ENCODE measurements around the gene CTTN.

The CTTN gene

DNA sequence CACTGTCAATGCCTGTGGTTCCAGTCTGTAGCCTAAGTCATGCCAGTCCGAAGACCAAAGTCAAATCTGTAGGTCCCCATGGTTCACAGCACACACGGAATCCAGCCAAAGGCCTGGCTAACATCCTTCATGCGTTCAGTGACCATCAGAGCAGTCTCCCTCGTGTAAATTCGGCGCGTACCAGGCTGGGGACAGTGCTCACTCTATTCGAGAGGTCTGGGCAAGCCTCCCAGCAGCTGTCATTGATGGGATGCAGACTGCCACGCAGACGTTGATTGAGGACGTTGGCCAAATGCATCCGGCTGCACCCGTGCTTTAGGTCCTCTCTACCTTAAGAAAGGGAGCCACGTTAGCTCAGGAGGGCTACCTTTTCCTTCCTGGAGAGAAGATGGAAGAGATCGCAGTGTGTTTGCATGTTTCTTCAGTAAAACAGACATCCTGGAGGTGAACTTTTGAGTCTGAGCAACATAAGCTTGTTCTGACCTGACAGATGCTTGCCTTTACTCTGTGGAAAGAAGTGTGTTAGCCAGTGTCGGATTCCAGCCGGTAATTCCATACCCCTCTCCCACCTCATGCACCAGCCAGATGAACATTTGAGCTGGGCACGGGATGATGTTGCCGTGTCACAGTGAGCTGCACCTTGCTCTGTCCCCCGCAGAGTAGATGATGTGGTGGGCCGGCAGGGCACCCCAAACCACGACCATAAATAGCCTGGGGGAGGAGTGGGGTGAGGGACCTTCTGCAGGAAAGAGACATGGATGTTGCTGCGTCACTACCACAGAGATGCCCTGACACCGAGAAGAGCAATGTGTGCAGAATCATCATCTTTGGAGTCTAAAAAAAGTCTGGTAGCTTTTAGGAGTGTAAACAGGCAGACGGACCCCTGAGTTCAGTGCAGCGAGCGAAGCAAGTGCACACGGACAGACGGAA lies 12.2 kb downstream of the CTTN start:
- DNase-seq = no peak

DNA sequence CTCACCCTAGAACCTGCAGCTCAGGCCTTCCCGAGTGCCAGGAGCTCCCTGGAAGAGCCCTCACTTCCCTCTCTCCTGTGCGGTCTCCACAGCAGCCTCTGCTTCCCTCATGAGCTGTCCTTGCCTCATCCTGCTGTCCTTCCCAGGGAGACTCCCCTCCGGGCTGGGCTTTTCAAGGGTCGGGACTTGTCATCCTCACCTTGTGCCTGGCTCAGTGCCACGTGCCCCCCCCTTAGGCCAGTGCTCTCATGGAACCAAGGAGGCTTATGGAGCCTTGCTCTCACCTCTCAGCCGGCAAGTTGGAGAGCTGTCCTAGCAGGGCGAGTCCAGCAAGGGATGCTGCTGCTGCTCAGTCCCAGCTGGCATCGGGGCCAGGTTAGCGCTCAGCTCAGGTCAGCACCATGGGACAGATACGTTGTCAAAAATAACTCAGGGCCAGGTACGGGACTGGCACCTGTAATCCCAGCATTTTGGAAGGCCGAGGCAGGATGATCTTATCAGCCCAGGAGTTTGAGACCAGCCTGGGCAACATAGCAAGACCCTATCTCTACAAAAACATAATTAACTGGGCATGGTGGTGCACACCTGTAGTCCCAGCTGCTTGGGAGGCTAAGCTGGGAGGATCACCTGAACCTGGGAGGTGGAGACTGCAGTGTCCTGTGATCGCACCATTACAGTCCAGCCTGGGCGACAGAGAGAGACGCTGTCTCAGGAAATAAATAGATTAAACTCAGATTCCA lies 13.6 kb downstream of the CTTN start:
- DNase-seq = no peak

DNA sequence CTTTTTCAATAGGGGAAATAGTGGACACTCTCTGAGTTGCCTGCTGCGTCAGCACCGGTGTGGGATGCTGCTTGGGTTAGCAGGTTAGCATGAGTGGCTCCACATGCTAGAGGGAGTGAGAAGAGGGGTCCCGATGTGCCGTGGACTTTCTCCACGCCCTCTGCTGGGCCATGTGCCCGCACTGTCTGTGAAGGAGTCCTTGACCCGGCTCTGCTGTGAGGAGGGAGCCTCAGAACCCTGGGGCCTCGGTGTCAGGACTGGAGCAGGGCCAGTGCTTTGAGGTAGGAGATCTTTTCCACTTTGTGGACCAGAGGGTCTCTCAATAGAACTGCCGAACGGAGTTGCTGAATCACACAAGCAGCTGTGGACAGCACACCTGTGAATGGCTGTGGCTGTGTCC lies 14.8 kb downstream of the CTTN start:
- no peak for DNase-seq

DNA sequence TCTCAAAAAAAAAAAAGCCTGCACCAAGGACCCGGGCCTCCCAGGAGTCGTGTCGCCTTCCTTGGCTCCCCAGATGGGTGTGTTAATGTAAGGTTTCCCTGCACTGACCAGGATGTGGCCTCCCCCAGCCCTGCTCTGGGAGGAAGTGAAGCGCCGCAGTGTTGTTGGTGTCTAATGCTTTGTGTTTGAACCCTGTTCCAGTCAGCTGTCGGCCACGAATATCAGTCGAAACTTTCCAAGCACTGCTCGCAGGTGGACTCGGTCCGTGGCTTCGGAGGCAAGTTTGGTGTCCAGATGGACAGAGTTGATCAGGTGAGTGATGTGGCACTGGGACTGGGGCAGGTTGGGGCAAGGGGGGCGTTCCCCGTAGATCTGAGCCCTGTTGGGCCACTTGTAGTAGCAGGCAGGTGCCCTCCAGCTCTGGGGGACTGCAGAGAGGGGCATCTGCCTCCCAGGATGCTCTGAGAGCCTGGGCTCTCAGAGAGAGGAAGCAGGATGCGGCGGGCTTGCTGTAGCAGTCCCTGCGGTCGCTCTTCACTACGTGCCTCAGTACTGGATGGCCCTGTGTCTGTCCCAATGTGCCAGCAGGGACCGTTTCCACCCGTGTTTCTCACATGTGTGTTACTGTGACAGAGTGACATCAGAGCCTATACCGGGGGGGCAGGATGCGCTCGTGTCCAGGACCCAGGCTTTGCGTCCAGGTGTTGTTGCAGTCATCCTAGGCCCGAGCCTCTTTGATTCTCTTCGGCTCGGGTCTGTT lies 16.2 kb downstream of the CTTN start:
- DNase-seq = no peak

DNA sequence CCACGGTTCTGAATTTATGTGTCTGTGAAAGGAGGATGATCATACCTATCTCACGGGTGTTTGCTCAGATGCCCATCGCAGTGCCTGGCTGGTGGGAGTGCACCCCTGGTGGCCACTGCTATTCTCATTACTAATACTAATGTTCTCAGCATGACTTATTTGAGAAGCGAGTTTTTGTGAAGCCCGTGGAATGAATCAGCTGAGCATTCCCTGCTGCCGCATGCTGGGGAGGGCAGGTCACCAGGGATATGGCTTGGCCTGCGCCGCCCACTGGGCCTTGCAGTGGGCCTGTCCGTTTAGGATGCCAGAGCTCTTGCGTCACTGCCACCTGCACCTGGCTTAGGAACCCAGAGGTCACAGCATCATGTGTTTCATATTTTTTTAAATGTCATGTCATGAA lies 16.9 kb downstream of the CTTN start:
- no peak for DNase-seq

DNA sequence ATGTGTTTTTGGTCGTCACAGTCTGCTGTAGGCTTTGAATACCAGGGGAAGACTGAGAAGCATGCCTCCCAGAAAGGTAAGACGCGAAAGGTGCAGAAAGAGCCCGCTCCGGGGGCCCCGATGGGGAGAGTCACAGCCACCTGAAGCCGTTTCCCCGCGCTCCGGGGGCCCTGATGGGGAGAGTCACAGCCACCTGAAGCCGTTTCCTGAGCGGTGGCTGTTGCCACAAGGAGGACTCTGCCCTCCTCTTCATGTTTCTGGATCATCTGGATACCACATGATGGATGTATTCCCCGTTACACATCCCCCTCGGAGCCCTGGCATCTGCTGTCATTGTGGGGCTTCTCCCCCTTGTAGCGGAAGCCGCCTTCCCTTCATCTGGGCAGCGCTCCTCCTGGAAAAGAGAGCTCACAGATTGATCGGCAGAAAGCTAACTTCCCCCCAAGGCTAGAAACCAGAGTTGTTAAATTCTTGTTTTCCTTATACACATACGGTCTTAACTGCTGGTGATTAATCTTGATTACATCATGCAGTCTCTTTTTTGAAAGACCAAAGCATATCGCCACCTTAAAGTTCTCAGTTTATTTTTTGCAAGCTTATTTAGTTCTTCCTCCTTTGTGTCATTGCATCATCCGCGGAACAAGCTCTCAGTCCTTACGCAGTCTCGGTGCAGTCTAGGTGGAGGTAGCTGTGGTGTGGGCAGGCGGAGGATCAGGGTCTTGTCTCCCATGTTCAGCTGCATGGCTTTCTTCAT lies 17.5 kb downstream of the CTTN start:
- no peak for DNase-seq

DNA sequence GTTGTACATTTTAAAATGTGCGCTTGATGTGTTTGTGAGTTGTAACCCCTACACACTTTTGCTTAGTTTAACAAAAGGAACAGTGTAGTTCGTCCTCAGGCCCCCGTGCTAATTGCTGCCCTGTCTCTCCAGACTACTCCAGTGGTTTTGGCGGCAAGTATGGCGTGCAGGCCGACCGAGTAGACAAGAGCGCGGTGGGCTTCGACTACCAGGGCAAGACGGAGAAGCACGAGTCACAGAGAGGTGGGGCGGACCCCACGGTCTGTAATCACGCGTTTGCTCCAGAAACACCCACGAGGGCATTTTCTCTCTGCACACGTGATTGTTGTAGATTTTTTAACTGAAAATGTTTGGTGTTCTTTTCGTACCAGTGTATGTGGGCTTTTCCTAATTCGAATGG lies 18.6 kb downstream of the CTTN start:
- DNase-seq = no peak

DNA sequence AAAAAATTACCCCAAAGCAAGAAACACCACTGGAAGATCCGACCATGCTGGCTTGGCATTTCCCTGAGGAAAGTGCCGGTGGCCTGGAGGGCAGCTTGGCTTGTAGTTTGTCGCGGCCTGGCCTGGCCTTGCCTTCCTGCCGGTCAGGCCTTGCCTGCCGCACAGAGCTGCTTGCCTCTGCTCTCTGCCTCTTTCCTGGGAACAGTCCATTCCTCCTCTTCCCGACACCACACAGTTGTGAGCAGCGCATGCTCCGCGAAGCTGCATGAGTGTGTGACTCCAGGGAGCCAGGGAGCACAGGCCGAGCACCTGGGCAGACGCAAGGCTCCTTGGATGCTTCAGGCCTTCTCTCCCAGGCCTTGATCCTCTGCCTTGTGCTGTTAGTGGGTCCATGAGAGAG lies 19.8 kb downstream of the CTTN start:
- no peak for DNase-seq

DNA sequence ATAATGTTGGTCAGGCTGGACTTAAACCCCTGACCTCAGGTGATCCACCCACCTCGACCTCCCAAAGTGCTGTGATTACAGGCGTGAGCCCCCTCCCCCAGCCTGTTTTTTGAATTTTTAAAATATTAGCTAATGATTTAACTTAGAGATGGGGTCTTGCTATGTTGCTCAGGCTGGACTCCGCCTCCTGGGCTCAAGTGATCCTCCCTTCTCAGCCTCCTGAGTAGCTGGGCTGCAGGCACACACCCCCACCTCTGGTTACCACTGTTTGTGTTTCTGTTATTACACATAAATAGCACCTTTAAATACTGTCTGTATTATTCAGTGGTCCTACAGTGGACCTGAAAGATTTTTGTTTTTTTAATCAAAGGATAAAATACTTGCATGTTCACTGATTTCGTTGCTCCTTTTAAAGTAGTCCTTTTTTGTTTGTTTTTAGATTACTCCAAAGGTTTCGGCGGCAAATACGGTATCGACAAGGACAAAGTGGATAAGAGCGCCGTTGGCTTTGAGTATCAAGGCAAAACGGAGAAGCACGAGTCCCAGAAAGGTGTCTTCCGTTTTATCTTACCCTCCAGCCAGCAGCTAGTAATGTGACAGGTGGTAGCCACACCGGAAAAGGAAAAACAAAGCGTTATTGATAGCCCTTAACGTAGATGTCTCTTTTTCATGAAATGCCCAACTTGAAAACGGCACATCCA lies 21.1 kb downstream of the CTTN start:
- DNase-seq = no peak

DNA sequence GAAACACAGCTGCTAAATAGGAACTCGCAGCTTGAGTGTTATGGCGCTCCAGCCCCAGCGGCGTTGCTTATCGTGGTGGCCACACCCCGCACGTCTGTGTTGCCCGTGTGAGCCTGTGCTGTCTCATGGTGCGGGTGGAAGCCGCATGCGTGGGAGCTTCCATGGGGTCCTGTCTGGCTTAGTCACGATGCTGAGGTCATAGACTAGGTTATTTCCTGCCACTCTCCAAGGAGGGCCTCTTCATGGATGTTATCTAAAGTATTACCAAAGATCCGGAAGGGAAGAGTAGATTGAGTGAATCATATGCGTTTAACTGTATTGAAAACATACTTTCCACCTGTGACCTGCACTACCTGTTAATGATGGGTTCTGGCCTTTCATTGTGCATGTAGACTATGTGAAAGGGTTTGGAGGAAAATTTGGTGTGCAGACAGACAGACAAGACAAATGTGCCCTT lies 21.7 kb downstream of the CTTN start:
- no peak for DNase-seq

DNA sequence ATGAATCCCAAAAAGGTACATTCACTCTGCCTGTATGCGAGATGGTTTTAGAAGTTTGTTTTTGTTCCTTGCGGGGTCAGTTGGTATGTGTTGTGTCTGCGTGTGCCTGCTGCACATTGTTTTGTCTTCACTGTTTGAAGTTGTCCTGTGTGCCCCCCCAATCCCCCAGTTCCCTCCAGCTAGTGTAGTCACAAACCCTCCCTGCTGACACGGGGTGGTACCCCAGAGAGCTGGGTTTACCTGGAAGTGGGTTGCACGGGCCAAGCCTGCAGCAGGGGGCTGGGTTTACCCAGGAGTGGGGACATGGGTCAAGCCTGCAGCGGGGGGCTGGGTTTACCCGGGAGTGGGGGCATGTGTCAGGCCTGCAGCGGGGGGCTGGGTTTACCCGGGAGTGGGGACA lies 22.2 kb downstream of the CTTN start:
- DNase-seq = no peak

DNA sequence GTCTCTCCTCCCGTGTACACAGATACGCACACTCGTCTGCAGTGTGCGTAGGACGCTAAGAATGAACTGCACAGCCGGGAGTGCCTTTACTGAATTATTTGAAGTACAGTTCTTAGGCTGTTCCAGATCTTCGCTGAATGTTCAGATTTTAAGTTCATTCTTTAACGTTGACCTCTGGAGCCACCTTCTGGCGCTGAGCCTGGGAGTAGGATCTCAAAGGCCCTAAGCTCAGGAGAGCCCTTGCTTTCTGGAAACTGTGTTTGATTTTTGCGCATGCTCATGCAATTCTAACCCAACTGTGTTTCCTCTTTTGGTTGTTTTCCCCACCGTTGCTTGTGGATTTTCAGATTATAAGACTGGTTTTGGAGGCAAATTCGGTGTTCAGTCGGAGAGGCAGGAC lies 22.8 kb downstream of the CTTN start:
- DNase-seq = no peak

DNA sequence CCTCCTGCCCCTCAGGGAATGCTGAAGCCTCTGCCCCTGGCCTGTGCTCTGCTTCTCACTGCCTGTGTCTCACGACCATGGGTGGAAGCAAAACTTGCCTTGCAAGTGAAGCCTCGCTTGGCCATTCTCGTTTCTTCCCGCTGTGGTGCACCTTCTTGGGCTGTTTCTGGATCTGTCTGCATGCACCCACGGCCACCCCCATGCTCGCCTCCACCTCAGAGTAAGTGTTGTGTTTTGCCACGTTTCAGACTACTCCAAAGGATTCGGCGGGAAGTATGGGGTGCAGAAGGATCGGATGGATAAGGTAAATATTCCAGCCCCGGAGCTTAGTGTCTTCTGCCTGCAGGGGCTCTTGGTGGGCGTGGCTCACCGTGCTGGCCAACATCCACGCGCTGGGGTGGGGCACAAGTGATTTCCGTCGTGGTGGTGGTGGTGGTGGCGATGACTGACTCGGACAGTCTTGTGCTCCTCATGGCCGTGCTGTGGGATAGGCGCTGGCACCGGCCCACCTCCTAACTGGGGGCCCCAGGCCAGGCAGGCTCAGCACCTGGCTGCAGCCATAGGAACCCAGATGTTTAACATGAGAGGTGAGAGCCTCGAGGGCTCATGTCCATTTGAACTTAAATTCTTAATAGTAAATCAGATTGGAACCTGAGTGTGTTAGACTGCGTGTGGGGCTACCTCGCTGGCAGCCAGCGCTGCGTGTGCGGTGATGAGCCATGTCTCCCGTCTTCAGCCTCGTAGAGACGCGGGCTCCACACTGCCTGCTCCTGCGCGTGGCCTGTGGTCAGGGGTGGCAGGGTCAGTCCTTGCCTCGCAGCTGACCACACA lies 24.6 kb downstream of the CTTN start:
- no peak for DNase-seq

DNA sequence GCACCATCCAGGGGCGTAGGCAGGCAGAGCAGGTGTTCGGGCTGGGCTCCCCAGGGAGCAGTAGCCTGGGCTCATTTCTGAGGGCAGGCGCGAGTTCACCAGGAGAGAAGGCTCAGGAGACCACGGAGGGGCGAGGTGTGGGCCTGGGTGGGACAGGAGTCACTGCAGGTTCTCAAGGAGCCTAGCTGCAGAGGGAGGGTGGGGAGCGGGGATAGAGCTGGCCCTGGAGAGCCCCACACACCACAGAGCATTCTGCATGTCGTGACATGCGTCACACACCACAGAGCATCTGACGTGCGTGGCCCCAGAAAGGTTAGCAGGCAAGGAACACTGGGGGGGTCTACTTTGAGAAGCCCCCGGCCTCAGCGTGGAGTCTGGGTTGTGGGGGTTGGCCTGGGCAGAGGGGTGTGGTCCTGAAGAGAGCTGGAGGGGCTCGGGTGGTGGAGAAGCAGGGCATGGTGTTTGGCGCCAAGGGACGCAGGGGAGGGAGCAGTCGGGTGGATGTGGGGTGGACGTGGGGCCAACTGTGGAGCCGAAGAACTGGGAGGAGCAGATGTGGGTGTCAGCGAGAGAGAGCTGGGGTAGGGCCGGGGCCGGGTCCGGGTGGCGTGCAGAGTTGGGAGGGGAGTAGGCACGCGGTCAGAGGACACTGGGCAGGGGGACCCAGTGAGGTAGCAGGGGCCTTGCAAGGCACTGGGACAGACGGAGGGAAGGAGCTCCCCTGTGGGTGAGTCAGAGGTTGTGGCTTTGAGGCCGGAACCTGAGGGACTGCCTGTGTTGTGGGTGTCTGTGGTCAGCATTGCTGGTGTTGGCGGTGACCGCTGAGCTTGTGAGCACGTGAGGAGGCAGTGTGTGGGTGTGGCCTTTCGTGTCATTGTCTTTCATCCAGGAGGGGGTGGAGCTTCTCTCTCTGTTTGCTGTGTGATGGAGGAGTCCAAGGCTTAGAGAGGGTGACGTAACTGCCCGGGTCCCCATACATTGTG lies 25.5 kb downstream of the CTTN start:
- no peak for DNase-seq

DNA sequence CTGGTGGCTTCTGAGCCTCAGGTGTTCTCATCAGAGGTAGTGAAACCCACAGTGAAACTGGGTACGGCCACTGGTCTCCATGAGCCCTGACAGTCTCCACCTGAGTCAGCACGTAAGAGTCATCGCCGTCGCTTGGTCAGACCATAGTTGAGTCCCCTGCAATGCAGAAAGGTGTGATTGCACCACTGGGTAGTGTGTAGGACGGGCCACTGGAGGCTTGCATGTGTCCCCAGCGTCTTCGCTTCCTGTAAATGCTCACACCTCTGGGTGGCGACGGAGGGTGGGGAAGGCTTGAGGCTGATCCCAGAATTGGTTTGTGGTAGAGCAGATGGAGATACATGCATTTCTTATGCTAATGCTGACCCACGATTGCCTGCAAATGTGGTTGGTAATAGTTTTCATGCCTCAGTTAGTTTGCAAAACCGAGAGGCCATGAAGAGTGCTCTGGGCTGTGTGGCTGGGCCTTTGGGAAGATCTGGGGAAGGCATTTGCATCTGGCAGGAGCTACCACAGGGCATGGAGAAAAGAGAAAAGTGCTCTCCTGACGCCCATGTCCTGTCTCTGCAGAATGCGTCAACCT lies 26.5 kb downstream of the CTTN start:
- DNase-seq = no peak

DNA sequence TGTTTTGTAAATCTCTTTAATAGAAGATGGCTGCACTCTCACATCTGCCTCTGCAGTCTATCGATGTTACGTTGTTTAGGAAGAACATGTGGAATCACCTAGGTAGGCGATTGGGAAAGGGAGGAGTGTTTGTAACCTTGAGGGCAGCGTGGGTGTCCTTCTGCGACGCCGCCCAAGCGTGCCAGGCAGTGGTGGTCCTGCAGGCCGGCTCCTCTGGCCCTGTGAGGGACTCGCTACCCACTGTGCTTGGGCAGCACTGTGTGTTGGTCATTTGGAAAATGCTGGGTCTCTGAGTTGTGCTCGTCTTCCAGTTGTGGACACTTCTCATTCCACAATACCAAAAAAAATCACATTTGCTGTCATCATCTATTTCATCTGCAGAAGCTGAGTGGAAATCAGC lies 29.1 kb downstream of the CTTN start:
- DNase-seq = no peak

DNA sequence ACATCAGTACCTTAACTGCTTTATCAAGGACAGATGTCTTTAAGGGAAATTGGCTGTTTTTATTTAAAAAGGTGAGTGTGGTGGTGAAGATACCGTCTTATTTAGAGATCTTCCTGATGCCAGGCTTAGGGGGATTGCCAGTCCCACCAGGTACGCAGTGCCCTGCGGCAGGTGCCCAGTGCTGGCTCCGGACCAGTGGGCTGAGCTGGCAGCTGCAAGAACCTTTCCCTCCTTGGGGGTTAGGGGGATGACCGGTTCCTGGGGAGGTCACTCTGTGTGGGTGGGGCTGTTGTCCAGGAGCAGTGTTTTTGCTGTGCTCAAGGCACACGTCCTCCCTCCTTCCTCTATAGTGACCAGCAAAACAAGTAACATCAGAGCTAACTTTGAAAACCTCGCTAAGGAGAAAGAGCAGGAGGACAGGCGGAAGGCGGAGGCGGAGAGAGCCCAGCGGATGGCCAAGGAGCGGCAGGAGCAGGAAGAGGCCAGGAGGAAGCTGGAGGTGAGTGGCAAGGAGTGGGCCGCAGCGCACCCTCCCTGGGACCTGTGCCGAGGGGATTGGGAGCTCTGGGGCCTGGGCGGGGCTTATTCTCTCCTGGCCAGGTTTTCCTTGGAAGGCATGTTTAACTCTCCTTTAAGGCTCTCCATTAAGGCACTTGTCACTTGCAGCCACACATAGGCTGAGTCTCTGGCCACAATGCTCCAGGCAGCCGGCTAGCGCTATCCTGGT lies 30.5 kb downstream of the CTTN start:
- DNase-seq = no peak

DNA sequence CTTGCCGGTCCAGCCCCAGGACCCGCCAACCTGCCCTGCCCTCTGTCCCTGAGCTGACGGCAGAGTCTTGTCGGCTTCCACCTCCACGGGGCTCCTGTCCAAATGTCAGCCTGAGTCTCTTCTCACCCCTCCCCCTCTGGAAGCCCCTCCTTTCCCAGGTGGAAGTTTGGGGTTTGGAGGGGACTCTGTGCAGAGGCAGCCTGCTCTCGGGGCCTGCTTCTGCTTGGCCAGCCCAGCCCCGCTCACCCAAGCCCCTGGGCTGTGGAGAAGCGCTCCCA lies 31.0 kb downstream of the CTTN start:
- no peak for DNase-seq
